Neuronal stem cell (in vitro differentiated cells): ENCODE measurements around the gene NOP53.

Experiments
- DNase-seq: peaks from one replicate; pipeline ENCODE4 v3.0.0-alpha.2; 2013; ENCODE audit warnings: low spot score
- H2AFZ ChIP-seq: one replicate; pipeline ENCODE4 v1.6.1; 2013; ENCODE audit warnings: mild to moderate bottlenecking, low read length, inconsistent platforms
- H2AK5ac ChIP-seq: 2 replicates; pipeline ENCODE4 v1.6.1; 2013; ENCODE audit warnings: low read depth, mild to moderate bottlenecking, inconsistent platforms, low read length, moderate library complexity, mixed read lengths
- H2BK120ac ChIP-seq: 2 replicates; pipeline ENCODE4 v1.6.1; 2013; ENCODE audit warnings: low read depth, mild to moderate bottlenecking, inconsistent platforms, low read length, moderate library complexity, mixed read lengths
- H2BK12ac ChIP-seq: one replicate; pipeline ENCODE4 v1.6.1; 2013; ENCODE audit warnings: low read length, inconsistent platforms
- H2BK15ac ChIP-seq: 2 replicates; pipeline ENCODE4 v1.6.1; 2013; ENCODE audit warnings: mild to moderate bottlenecking, low read length, inconsistent platforms, mixed read lengths
- H2BK5ac ChIP-seq: one replicate; pipeline ENCODE4 v1.6.1; 2013; ENCODE audit warnings: inconsistent platforms, mild to moderate bottlenecking, low read length, moderate library complexity
- H3K14ac ChIP-seq: one replicate; pipeline ENCODE4 v1.6.1; 2013; ENCODE audit warnings: low read length, inconsistent platforms
- H3K18ac ChIP-seq: 2 replicates; pipeline ENCODE4 v1.6.1; 2013; ENCODE audit warnings: low read length, inconsistent platforms
- H3K23ac ChIP-seq: 2 replicates; pipeline ENCODE4 v1.6.1; 2013; ENCODE audit warnings: low read depth, mild to moderate bottlenecking, mixed read lengths, low read length, inconsistent platforms; ENCODE audit not compliant: poor library complexity
- H3K27ac ChIP-seq: replicated peaks from 3 replicates; pipeline ENCODE4 v1.5.1; 2013; ENCODE audit warnings: low read length, inconsistent platforms
- H3K27me3 ChIP-seq, 3 experiments: 2 replicates each; pipeline ENCODE4 v1.6.1; 2013; ENCODE audit warnings: low read length in 3 of 3, mild to moderate bottlenecking in 2 of 3, inconsistent platforms in 1 of 3, low read depth in 1 of 3, mixed read lengths in 1 of 3, moderate library complexity in 1 of 3; ENCODE audit not compliant: control insufficient read depth in 3 of 3, insufficient read depth in 3 of 3
- H3K36me3 ChIP-seq, 2 donors: replicated peaks in 1 of 2; 2 replicates each; pipeline ENCODE4 v1.6.1; 2013; ENCODE audit warnings: low read length in 2 of 2; ENCODE audit not compliant: control insufficient read depth in 2 of 2, insufficient read depth in 2 of 2
- H3K4ac ChIP-seq: 2 replicates; pipeline ENCODE4 v1.6.1; 2013; ENCODE audit warnings: inconsistent platforms, mild to moderate bottlenecking, low read length, moderate library complexity
- H3K4me1 ChIP-seq, 2 donors: 1 replicate in 1 of 2; 2 replicates in 1 of 2; pipeline ENCODE4 v1.6.1; 2013; ENCODE audit warnings: low read length in 2 of 2, low read depth in 1 of 2; ENCODE audit not compliant: control insufficient read depth in 2 of 2, insufficient read depth in 1 of 2
- H3K4me2 ChIP-seq: one replicate; pipeline ENCODE4 v1.6.1; 2013; ENCODE audit warnings: mild to moderate bottlenecking, low read length, inconsistent platforms; ENCODE audit not compliant: insufficient read depth, poor library complexity, severe bottlenecking
- H3K4me3 ChIP-seq, 2 donors: 2 replicates each; pipeline ENCODE4 v1.5.1; 2013; ENCODE audit warnings: low read length in 2 of 2, mild to moderate bottlenecking in 2 of 2, inconsistent platforms in 1 of 2, moderate library complexity in 1 of 2
- H3K79me1 ChIP-seq: one replicate; pipeline ENCODE4 v1.6.1; 2013; ENCODE audit warnings: low read depth, mild to moderate bottlenecking, inconsistent platforms, low read length, moderate library complexity
- H3K9ac ChIP-seq: one replicate; pipeline ENCODE4 v1.6.1; 2013; ENCODE audit warnings: mild to moderate bottlenecking, low read depth, low read length, inconsistent platforms; ENCODE audit not compliant: poor library complexity
- H3K9me3 ChIP-seq, 2 donors: replicated peaks in 1 of 2; 2 replicates each; pipeline versions ENCODE3 to v1.6.1; 2013; ENCODE audit warnings: low read length in 2 of 2, mild to moderate bottlenecking in 2 of 2, inconsistent platforms in 1 of 2, low read depth in 1 of 2, mixed read lengths in 1 of 2, moderate library complexity in 1 of 2; ENCODE audit not compliant: control insufficient read depth in 2 of 2, insufficient read depth in 1 of 2
- H4K8ac ChIP-seq: one replicate; pipeline ENCODE4 v1.6.1; 2013; ENCODE audit warnings: low read depth, mild to moderate bottlenecking, inconsistent platforms, low read length, moderate library complexity
- H4K91ac ChIP-seq: one replicate; pipeline ENCODE4 v1.6.1; 2013; ENCODE audit warnings: low read length, low read depth, mild to moderate bottlenecking, inconsistent platforms; ENCODE audit not compliant: poor library complexity
- WGBS, 2 donors: extraction: QIAGEN DNeasy Blood & Tissue Kit; methylation state at CpG; one replicate each; pipeline ENCODE4 v1.1.7; 2013; ENCODE audit warnings: missing lambda C conversion rate in 2 of 2, mixed read lengths in 1 of 2; ENCODE audit not compliant: insufficient read length in 2 of 2, insufficient replicate concordance in 1 of 2; ENCODE audit errors: extremely low coverage in 2 of 2; 5-methylcytosine and 5-hydroxymethylcytosine counted together

The NOP53 gene

DNA sequence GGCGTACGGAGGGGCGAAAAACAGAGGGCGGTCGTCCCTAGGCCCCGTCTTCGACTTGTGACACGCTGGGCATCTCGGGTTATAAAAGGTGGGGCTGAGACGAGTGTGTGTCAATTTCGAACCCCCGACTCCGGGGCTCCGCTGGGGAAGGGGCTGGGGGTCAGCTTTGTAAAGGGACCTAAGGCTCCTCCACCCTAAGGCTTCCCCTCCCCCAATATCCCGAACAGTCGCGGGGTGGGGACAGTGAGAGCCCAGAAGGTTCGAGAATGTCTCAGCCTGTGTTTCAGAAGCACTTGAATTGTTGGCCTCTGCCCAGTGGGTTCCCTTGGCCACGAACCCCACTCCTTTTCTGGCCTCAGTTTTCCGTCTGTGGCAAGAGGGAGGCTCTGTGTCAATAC, 33.6 kb downstream of the NOP53 start:
- Histone ChIP-seq H3K9ac (peak overlapping the region; percentile 76), H3K36me3 (peaks cover 19 to 40% of the 10 kb centered on the region in 2 donors), H2AFZ (peak overlapping the region; percentile 99), H2BK5ac (peak overlapping the region; percentile 98), H3K4ac (no peak overlapping the region), H3K79me1 (peaks cover 8% of the 10 kb centered on the region), H3K18ac (peak overlapping the region; percentile 96), H3K23ac (peak overlapping the region; percentile 100), H3K14ac (no peak overlapping the region), H4K91ac (no peak overlapping the region), H3K9me3 (no peaks in the 10 kb centered on the region), H2BK15ac (peak overlapping the region; percentile 63), H3K27ac (no peak overlapping the region), H3K27me3 (no peaks in the 10 kb centered on the region), H3K4me1 (peaks cover 9 to 13% of the 10 kb centered on the region in 2 donors), H3K4me2 (peak overlapping the region; percentile 71), H3K4me3 (peak overlapping the region; percentile 80 to 89), H2BK120ac (no peak overlapping the region), H4K8ac (no peak overlapping the region), H2AK5ac (no peak overlapping the region), H2BK12ac (no peak overlapping the region)
- no CpG with 5 or more reads among the region's 20 CpGs for WGBS, 2 donors
- DNase-seq, result no peak

DNA sequence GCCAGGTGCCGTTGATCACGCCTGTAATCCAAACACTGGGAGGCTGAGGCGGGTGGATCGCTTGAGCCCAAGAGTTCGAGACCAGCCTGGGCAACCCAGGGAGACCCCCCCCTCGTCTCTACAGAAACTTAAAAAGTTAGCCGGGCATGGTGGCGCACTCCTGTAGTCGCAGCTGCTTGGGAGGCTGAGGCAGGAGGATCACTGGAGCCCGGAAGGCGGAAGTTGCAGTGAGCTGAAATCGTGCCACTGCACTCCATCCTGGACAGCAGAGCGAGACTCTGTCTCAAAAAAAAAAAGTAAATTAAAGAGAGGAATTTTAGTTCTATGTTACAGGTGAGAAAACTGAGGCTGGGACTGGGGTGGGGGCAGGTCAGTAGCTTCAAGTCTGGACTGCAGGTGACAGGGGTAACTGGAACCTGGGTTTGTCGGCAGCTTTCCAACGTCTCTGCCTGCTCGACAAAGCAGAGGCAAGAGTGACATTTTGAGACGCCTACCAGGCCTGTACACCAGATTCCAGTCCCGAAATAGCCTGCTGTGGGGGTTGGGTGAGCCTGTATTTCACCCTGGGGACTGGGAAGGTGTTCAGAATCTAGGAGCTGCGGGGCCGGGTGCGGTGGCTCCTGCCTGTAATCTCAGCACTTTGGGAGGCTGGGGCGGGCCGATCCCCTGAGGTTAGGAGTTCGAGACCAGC, 34.3 kb downstream of the NOP53 start:
- no peak overlapping the region for H2BK5ac ChIP-seq
- peak overlapping the region; percentile 71 for H3K4me2 ChIP-seq
- peaks cover 23 to 47% of the 10 kb centered on the region in 2 donors for H3K36me3 ChIP-seq
- no peak overlapping the region for H4K8ac ChIP-seq
- H3K27ac ChIP-seq, result no peak overlapping the region
- peak overlapping the region in 1 of 2 donors; percentile 80 for H3K4me3 ChIP-seq
- no peak overlapping the region for H2BK120ac ChIP-seq
- H3K14ac ChIP-seq, result no peak overlapping the region
- H4K91ac ChIP-seq, result no peak overlapping the region
- peaks cover 8% of the 10 kb centered on the region for H3K79me1 ChIP-seq
- DNase-seq, result no peak
- no peak overlapping the region for H2AK5ac ChIP-seq
- H2AFZ ChIP-seq, result no peak overlapping the region
- H3K9ac ChIP-seq, result no peak overlapping the region
- no peak overlapping the region for H3K4ac ChIP-seq
- no peak overlapping the region for H2BK15ac ChIP-seq
- H3K18ac ChIP-seq, result no peak overlapping the region
- H3K9me3 ChIP-seq, result no peaks in the 10 kb centered on the region
- no CpG with 5 or more reads among the region's 24 CpGs for WGBS, 2 donors
- H3K4me1 ChIP-seq, result peaks cover 6 to 9% of the 10 kb centered on the region in 2 donors
- H3K23ac ChIP-seq, result no peak overlapping the region
- H3K27me3 ChIP-seq, result no peaks in the 10 kb centered on the region
- H2BK12ac ChIP-seq, result no peak overlapping the region

DNA sequence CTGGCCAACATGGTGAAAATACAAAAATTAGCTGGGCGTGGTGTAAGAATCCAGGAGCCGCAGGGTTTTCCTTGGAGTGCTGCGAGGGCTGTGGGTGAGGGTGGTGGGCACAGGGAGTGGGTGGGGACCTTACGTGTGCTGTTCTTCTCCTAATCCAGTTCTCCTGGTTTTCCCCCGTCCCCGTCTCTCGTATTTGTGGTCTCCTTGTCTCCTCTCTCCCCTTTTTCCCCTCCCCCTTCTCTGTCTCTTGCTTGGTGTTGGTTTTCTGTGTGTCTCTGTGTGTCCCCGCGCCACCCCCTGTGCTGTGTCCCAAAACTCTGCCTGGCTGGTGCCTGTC, 34.8 kb downstream of the NOP53 start:
- Histone ChIP-seq H2AK5ac (no peak overlapping the region), H4K8ac (no peak overlapping the region), H2AFZ (no peak overlapping the region), H3K23ac (no peak overlapping the region), H3K14ac (no peak overlapping the region), H3K4ac (no peak overlapping the region), H3K27ac (no peak overlapping the region), H3K4me1 (peaks cover 6 to 9% of the 10 kb centered on the region in 2 donors), H3K79me1 (peaks cover 8% of the 10 kb centered on the region), H3K9me3 (no peaks in the 10 kb centered on the region), H2BK15ac (no peak overlapping the region), H2BK120ac (no peak overlapping the region), H3K27me3 (no peaks in the 10 kb centered on the region), H2BK5ac (no peak overlapping the region), H3K9ac (no peak overlapping the region), H3K36me3 (peaks cover 24 to 51% of the 10 kb centered on the region in 2 donors), H3K18ac (no peak overlapping the region), H2BK12ac (no peak overlapping the region), H3K4me3 (peak overlapping the region in 1 of 2 donors; percentile 80), H4K91ac (no peak overlapping the region), H3K4me2 (no peak overlapping the region)
- DNase-seq, result no peak
- whole genome bisulfite sequencing, 2 donors, result no CpG with 5 or more reads among the region's 9 CpGs

GRCh38 chr19:47781590-47782262, 36.4 kb downstream of the NOP53 start:
- Histone ChIP-seq H3K4me3 (peak overlapping the region in 1 of 2 donors; percentile 46), H3K27me3 (no peaks in the 10 kb centered on the region), H2AK5ac (peak overlapping the region; percentile 68), H3K9me3 (no peaks in the 10 kb centered on the region), H3K18ac (no peak overlapping the region), H3K23ac (peak overlapping the region; percentile 70), H3K14ac (peak overlapping the region; percentile 17), H4K8ac (peak overlapping the region; percentile 98), H2BK12ac (peak overlapping the region; percentile 30), H4K91ac (no peak overlapping the region), H3K4me2 (no peak overlapping the region), H2BK5ac (peak overlapping the region; percentile 77), H2BK120ac (no peak overlapping the region), H3K4me1 (peaks cover 5 to 9% of the 10 kb centered on the region in 2 donors), H3K79me1 (peaks cover 8% of the 10 kb centered on the region), H3K36me3 (peaks cover 26 to 67% of the 10 kb centered on the region in 2 donors), H3K27ac (no peak overlapping the region), H2AFZ (no peak overlapping the region), H3K9ac (peak overlapping the region; percentile 75), H3K4ac (no peak overlapping the region), H2BK15ac (no peak overlapping the region)
- no CpG with 5 or more reads among the region's 9 CpGs for WGBS, 2 donors
- no peak for DNase-seq
